ENCODE measurements around the gene EIF4E3.
A peak's percentile ranks its signal among the peaks of the same experiment; 100 is the strongest.

EIF4E3 gene

GRCh38 chr3:71689291-71689690 is 35.9 kb downstream of the EIF4E3 start:
- peak overlapping the region; percentile 89; the same call in 1 of the 2 replicates for H3K27ac ChIP-seq
- TF ChIP-seq CTCF (conservative IDR thresholded peaks at IDR 0.05), result no peak

GRCh38 chr3:71688121-71688520 is 37.1 kb downstream of the EIF4E3 start:
- peak overlapping the region; percentile 89 for H3K27ac ChIP-seq
- TF ChIP-seq CTCF (conservative IDR thresholded peaks at IDR 0.05), result no peak

- TF ChIP-seq CTCF (conservative IDR thresholded peaks at IDR 0.05), result no peak
- H3K27ac ChIP-seq, result peak overlapping the region; percentile 89; the same call in 1 of the 2 replicates
Observed at GRCh38 chr3:71685686-71686085, 39.5 kb downstream of the EIF4E3 start.

GRCh38 chr3:71684757-71685386 is 40.3 kb downstream of the EIF4E3 start:
- TF ChIP-seq CTCF (conservative IDR thresholded peaks at IDR 0.05), result no peak
- H3K27ac ChIP-seq, result peak overlapping the region; percentile 89; the same call in 1 of the 2 replicates

GRCh38 chr3:71684046-71684756 is 41.0 kb downstream of the EIF4E3 start:
- no peak for TF ChIP-seq CTCF (conservative IDR thresholded peaks at IDR 0.05)
- H3K27ac ChIP-seq, result peak overlapping the region; percentile 89; the same call in 1 of the 2 replicates

- peak; percentile 86 for TF ChIP-seq CTCF (conservative IDR thresholded peaks at IDR 0.05)
- H3K27ac ChIP-seq, result no peak overlapping the region
Observed at GRCh38 chr3:71681224-71681668, 44.0 kb downstream of the EIF4E3 start.

- H3K27ac ChIP-seq, result no peak overlapping the region
- no peak for TF ChIP-seq CTCF (conservative IDR thresholded peaks at IDR 0.05)
Observed at GRCh38 chr3:71680603-71681002, 44.6 kb downstream of the EIF4E3 start.
